Sigmoid colon (tissue), 7 donors: Measurements from ENCODE around the gene MIOX. TPM values are rescaled to one million over a fixed set of nuclear protein-coding genes. Genes with fewer than 3 reads are reported as not detected.

Source experiments
- DNase-seq: peaks from one replicate; pipeline ENCODE4 v3.0.0-alpha.2; 2019
- H3K27ac ChIP-seq, 4 donors: fragments of 200-600 bp; sonication (generic); one replicate each; pipeline ENCODE4 v1.5.1; 2016 to 2019; ENCODE audit warnings: mild to moderate bottlenecking in 1 of 4
- H3K27me3 ChIP-seq, 3 donors: fragments of 200-600 bp; sonication (generic); one replicate each; pipeline ENCODE4 v1.5.1; 2019; ENCODE audit warnings: mild to moderate bottlenecking in 1 of 3
- H3K36me3 ChIP-seq, 4 donors: fragments of 200-600 bp; sonication (generic); one replicate each; pipeline ENCODE4 v1.5.1; 2016 to 2019
- H3K4me1 ChIP-seq, 4 donors: fragments of 200-600 bp; sonication (generic); one replicate each; pipeline ENCODE4 v1.5.1; 2017 to 2019
- H3K4me3 ChIP-seq, 4 donors: fragments of 200-600 bp; sonication (generic); one replicate each; pipeline ENCODE4 v1.5.1; 2017 to 2019; ENCODE audit warnings: mild to moderate bottlenecking in 2 of 4, moderate library complexity in 1 of 4
- H3K9me3 ChIP-seq, 4 donors: fragments of 200-600 bp in 3 of 4; sonication (generic) in 3 of 4; one replicate each; pipeline versions ENCODE4 v1.5.1 to v1.6.1; 2013 to 2019
- CTCF ChIP-seq, 4 experiments: fragments of 450-650 bp in 3 of 4; fragments of 200-600 bp in 1 of 4; IDR thresholded peaks; one replicate each; pipeline ENCODE4 v1.5.1; 2016 to 2019; ENCODE audit warnings: antibody characterized with exemption in 4 of 4, mild to moderate bottlenecking in 3 of 4, moderate library complexity in 2 of 4
- EP300 ChIP-seq, 4 donors: sonication (generic); formaldehyde crosslinking; IDR thresholded peaks; one replicate each; pipeline ENCODE4 v1.6.1; 2017; ENCODE audit warnings: antibody characterized with exemption in 4 of 4
- POLR2A ChIP-seq, 2 donors: fragments of 450-650 bp; IDR thresholded peaks; one replicate each; pipeline ENCODE4 v1.6.1; 2016; ENCODE audit warnings: antibody characterized with exemption in 2 of 2, mild to moderate bottlenecking in 2 of 2, moderate library complexity in 2 of 2
- POLR2AphosphoS5 ChIP-seq, 4 donors: sonication (generic); formaldehyde crosslinking; IDR thresholded peaks; one replicate each; pipeline ENCODE4 v1.6.1; 2017; ENCODE audit warnings: antibody characterized with exemption in 4 of 4
- WGBS, 2 donors: extraction: QIAGEN DNeasy Blood & Tissue Kit; methylation state at CpG; one replicate each; pipeline ENCODE4 v1.1.7; 2013; 5-methylcytosine and 5-hydroxymethylcytosine counted together
- intact Hi-C: fragments of 100-400 bp; cut with DNase I; formaldehyde crosslinking; loops from one replicate; pipeline ENCODE4 v1.15.1; 2023
- polyA plus RNA-seq, 3 donors: library from polyadenylated mRNA; stranded (reverse); fragments of 200-250 nt; gene quantifications; one replicate each; pipeline ENCODE4 v1.2.3, GENCODE V29; 2013
- total RNA-seq, 4 donors: library from RNA; depleted of rRNA; stranded (reverse); fragments of >200 nt; gene quantifications; one replicate each; pipeline ENCODE4 v1.1.0, GENCODE V29; 2016
- donor health status: healthy with polysubstance abuse.
- donor health status: Bipolar disorder and iron deficiency.
- donor health status: healthy.

Gene MIOX
- total and polyA plus RNA-seq, 7 donors = 0.20 TPM; not detected in 6

GRCh38 chr22:50507421-50507990 lies 20.8 kb downstream of the MIOX start, which contains the start of gene LMF2:
LMF2 (minus strand) TSS chr22:50507702; CDS start chr22:50507675, 27 bp downstream.
- WGBS, 2 donors = 1% methylated on average over 60 to 62 of the region's 62 CpGs
- Histone ChIP-seq H3K4me3 (peak within 1 kb of the TSS; percentile 83 to 97 (median 96)), H3K9me3 (no peaks in the 10 kb centered on the region), H3K4me1 (peaks cover 0 to 39% (median 24%) of the 10 kb centered on the region in 4 donors), H3K27me3 (no peaks in the 10 kb centered on the region), H3K27ac (peak within 1 kb of the TSS; percentile 91 to 98 (median 94)), H3K36me3 (peaks cover 20 to 34% (median 29%) of the 10 kb centered on the region in 4 donors)
- DNase-seq = peak; percentile 94
- intact Hi-C loops = loop anchor here (2.0 to 5.0 kb wide), 3 partner anchors 33 to 265 kb away; partner anchors contain the start of gene SBF1
- TF ChIP-seq EP300 (IDR thresholded peaks at IDR 0.05) = no peak
- TF ChIP-seq POLR2AphosphoS5 (IDR thresholded peaks at IDR 0.05) = peak; percentile 49 to 86 (median 74)
- peak; percentile 28 to 30 for TF ChIP-seq POLR2A (IDR thresholded peaks at IDR 0.05)

GRCh38 chr22:50507991-50508884 lies 21.6 kb downstream of the MIOX start, which contains the start of gene NCAPH2:
NCAPH2 (plus strand) TSS chr22:50508224; CDS start chr22:50508338, 114 bp downstream.
- WGBS, 2 donors = 0 to 1% methylated on average over 75 to 76 of the region's 76 CpGs
- DNase-seq = peak; percentile 98
- Histone ChIP-seq H3K4me1 (peaks cover 0 to 39% (median 24%) of the 10 kb centered on the region in 4 donors), H3K4me3 (peak within 1 kb of the TSS; percentile 83 to 97 (median 96)), H3K27ac (peak within 1 kb of the TSS; percentile 91 to 98 (median 94)), H3K36me3 (peaks cover 13 to 27% (median 22%) of the 10 kb centered on the region in 4 donors), H3K9me3 (no peaks in the 10 kb centered on the region), H3K27me3 (no peaks in the 10 kb centered on the region)
- intact Hi-C loops = loop anchor here (2.0 to 5.0 kb wide), 5 partner anchors 17 to 266 kb away; partner anchors contain the start of genes SBF1, SCO2 and SYCE3
- TF ChIP-seq POLR2AphosphoS5 (IDR thresholded peaks at IDR 0.05) (peak; percentile 94 to 96 (median 95)), POLR2A (IDR thresholded peaks at IDR 0.05) (peak; percentile 41 to 70), EP300 (IDR thresholded peaks at IDR 0.05) (no peak)

DNA sequence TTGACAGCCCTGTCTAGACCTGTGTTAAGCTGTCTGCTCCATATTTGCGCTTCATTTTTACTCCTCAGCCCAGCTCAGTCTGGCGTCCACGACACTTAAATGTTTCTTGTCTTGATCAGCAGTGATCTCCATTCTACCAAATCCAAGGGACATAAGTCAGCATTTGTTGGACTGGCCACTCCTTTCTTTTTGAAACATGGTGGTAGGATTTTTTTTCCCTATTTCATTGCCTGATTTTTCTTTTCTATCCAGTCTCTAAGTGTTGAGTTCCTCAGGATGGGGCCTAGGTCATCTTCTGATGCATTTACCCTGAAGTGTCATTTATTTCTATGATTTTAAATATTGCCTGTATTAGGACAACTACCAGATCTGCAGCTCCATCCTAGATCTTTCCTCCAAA lies 22.2 kb downstream of the MIOX start:
- no peak for DNase-seq
- intact Hi-C loops = loop anchor here (2.0 to 5.0 kb wide), 4 partner anchors 16 to 267 kb away; partner anchors contain the start of genes SCO2 and SYCE3
- H3K36me3 ChIP-seq = peaks cover 13 to 22% (median 17%) of the 10 kb centered on the region in 4 donors
- WGBS, 2 donors = 4 to 12% methylated on average over 3 of the region's 3 CpGs
- no peak for TF ChIP-seq CTCF (IDR thresholded peaks at IDR 0.05)
- TF ChIP-seq POLR2AphosphoS5 (IDR thresholded peaks at IDR 0.05) = no peak
- no peak for TF ChIP-seq EP300 (IDR thresholded peaks at IDR 0.05)
- TF ChIP-seq POLR2A (IDR thresholded peaks at IDR 0.05) = no peak
- no peaks in the 10 kb centered on the region for H3K9me3 ChIP-seq
- H3K27me3 ChIP-seq = no peaks in the 10 kb centered on the region
- H3K4me3 ChIP-seq = peak overlapping the region in 3 of 4 donors; percentile 83 to 90 (median 88)
- H3K27ac ChIP-seq = peak overlapping the region; percentile 89 to 98 (median 94)
- H3K4me1 ChIP-seq = peaks cover 0 to 39% (median 24%) of the 10 kb centered on the region in 4 donors

DNA sequence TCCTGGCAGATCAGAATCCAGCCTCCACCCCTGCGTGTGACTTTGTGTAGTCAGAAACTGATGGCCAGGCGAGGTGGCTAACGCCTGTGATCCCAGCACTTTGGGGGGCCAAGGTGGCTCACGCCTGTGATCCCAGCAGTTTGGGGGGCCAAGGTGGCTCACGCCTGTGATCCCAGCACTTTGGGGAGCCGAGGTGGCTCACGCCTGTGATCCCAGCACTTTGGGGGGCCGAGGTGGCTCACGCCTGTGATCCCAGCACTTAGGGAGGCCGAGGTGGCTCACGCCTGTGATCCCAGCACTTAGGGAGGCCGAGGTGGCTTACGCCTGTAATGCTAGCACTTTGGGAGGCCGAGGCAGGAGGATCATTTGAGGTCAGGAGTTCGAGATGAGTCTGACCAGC lies 26.5 kb downstream of the MIOX start:
- 96% methylated on average over 15 of the region's 15 CpGs for WGBS, 2 donors

More for the DNA sequence above, 26.5 kb downstream of the MIOX start:
- Histone ChIP-seq H3K36me3 (peaks cover 8 to 20% (median 12%) of the 10 kb centered on the region in 4 donors), H3K4me1 (peaks cover 0 to 20% (median 11%) of the 10 kb centered on the region in 4 donors), H3K27me3 (no peaks in the 10 kb centered on the region), H3K9me3 (no peaks in the 10 kb centered on the region), H3K27ac (no peak overlapping the region), H3K4me3 (no peak overlapping the region)
- no peak for DNase-seq
- intact Hi-C loops = no loop called here
- TF ChIP-seq POLR2AphosphoS5 (IDR thresholded peaks at IDR 0.05) (no peak), POLR2A (IDR thresholded peaks at IDR 0.05) (no peak), EP300 (IDR thresholded peaks at IDR 0.05) (no peak), CTCF (IDR thresholded peaks at IDR 0.05) (no peak)
